HCT116 (cell line): Measurements from ENCODE around the gene TUBA8. TPM values are rescaled to one million over a fixed set of nuclear protein-coding genes. Genes with fewer than 3 reads are reported as not detected.

Experiments
- ATAC-seq: fragments of 200-7000 bp; cut with Tn5 transposase; 2 replicates; pipeline ENCODE4 v1.9.1; 2020; ENCODE audit warnings: mild to moderate bottlenecking, moderate library complexity
- BruUV-seq: library from RNA; stranded (reverse); fragments of 400-500 nt; replicated peaks from 2 replicates; lab custom pipeline; 2021; lab: Mats Ljungman, UMichigan
- CTCF ChIA-PET: fragments of 300-600 bp; sonication (Branson Sonifier 250); formaldehyde crosslinking; loops from one replicate; lab custom pipeline; 2021; ENCODE audit warnings: antibody characterized with exemption; lab: Charles Lee
- POLR2A ChIA-PET: fragments of 300-600, 350-600 bp; sonication (Branson Sonifier 250); formaldehyde crosslinking; loops from one replicate; lab custom pipeline; 2021; ENCODE audit warnings: antibody characterized with exemption; lab: Charles Lee
- RAD21 ChIA-PET, 2 experiments: fragments of 300-600 bp; sonication (Branson Sonifier 250); formaldehyde crosslinking; loops; one replicate each; lab custom pipeline; 2023; ENCODE audit warnings: low total read pairs in 2 of 2; ENCODE audit not compliant: uncharacterized antibody in 2 of 2, unreplicated experiment in 2 of 2, low non-redundant PET in 1 of 2; lab: Charles Lee
- DNase-seq: peaks from one replicate; pipeline ENCODE4 v3.0.0-alpha.2; 2010; ENCODE audit warnings: low read depth, low spot score
- H2AFZ ChIP-seq: fragments of 200-600 bp; shearing (Covaris generic), sonication (generic); 2 replicates; pipeline ENCODE4 v1.6.1; 2017; ENCODE audit warnings: low read depth, mixed run types, mixed read lengths, antibody characterized with exemption, low read length; ENCODE audit not compliant: poor library complexity, severe bottlenecking
- H3K27ac ChIP-seq: 2 replicates; pipeline ENCODE4 v1.5.1; 2012; ENCODE audit warnings: low read depth, low read length
- H3K27me3 ChIP-seq: fragments of 200-600 bp; sonication (generic); 2 replicates; pipeline ENCODE4 v1.6.1; 2016; ENCODE audit warnings: mixed run types, low read length, mixed read lengths; ENCODE audit not compliant: insufficient read depth
- H3K36me3 ChIP-seq, 2 experiments: fragments of 200-500 bp in 1 of 2; fragments of 200-600 bp in 1 of 2; sonication (Bioruptor generic) in 1 of 2; sonication (generic) in 1 of 2; 2 replicates each; pipeline versions ENCODE4 v1.5.1 to v1.6.1; 2014 to 2016; ENCODE audit warnings: low read length in 2 of 2, inconsistent platforms in 1 of 2, mixed read lengths in 1 of 2, mixed run types in 1 of 2; ENCODE audit not compliant: insufficient read depth in 2 of 2, control insufficient read depth in 1 of 2
- H3K4me1 ChIP-seq, 2 experiments: fragments of 200-600 bp in 1 of 2; sonication (generic) in 1 of 2; 2 replicates each; pipeline versions ENCODE4 v1.5.1 to v1.6.1; 2012 to 2017; ENCODE audit warnings: low read length in 2 of 2, inconsistent platforms in 1 of 2, mild to moderate bottlenecking in 1 of 2, mixed read lengths in 1 of 2, mixed run types in 1 of 2, moderate library complexity in 1 of 2; ENCODE audit not compliant: insufficient read depth in 2 of 2, control insufficient read depth in 1 of 2
- H3K4me2 ChIP-seq: fragments of 200-600 bp; sonication (generic); 2 replicates; pipeline ENCODE4 v1.6.1; 2017; ENCODE audit warnings: mixed run types, low read length, mixed read lengths
- H3K4me3 ChIP-seq, 2 experiments: fragments of 200-600 bp in 1 of 2; sonication (generic) in 1 of 2; replicated peaks in 1 of 2; 2 replicates each; pipeline ENCODE4 v1.5.1; 2011 to 2016; ENCODE audit warnings: low read length in 2 of 2, control low read depth in 1 of 2, low read depth in 1 of 2, mild to moderate bottlenecking in 1 of 2, mixed read lengths in 1 of 2, mixed run types in 1 of 2
- H3K79me2 ChIP-seq: fragments of 200-600 bp; sonication (generic); 2 replicates; pipeline ENCODE4 v1.6.1; 2017; ENCODE audit warnings: mild to moderate bottlenecking, mixed run types, low read length, moderate library complexity, mixed read lengths; ENCODE audit not compliant: insufficient read depth
- H3K9ac ChIP-seq: fragments of 200-600 bp; sonication (generic); 2 replicates; pipeline ENCODE4 v1.6.1; 2016; ENCODE audit warnings: low read length, mixed read lengths
- H3K9me2 ChIP-seq: fragments of 200-600 bp; sonication (generic), shearing (Covaris generic); 2 replicates; pipeline ENCODE4 v1.6.1; 2017; ENCODE audit warnings: mixed run types, mild to moderate bottlenecking, moderate library complexity; ENCODE audit not compliant: insufficient read depth
- H3K9me3 ChIP-seq, 2 experiments: fragments of 200-500 bp in 1 of 2; fragments of 200-600 bp in 1 of 2; sonication (Bioruptor generic) in 1 of 2; sonication (generic) in 1 of 2; 2 replicates each; pipeline ENCODE4 v1.6.1; 2014 to 2017; ENCODE audit warnings: low read length in 2 of 2, mixed read lengths in 2 of 2, inconsistent platforms in 1 of 2, low read depth in 1 of 2, mild to moderate bottlenecking in 1 of 2, mixed run types in 1 of 2, moderate library complexity in 1 of 2; ENCODE audit not compliant: control insufficient read depth in 1 of 2, insufficient read depth in 1 of 2
- H4K20me1 ChIP-seq: fragments of 200-600 bp; sonication (generic), shearing (Covaris generic); 2 replicates; pipeline ENCODE4 v1.6.1; 2017; ENCODE audit warnings: mixed run types, mild to moderate bottlenecking, moderate library complexity; ENCODE audit not compliant: insufficient read depth
- ATF3 ChIP-seq: IDR thresholded peaks from 2 replicates; pipeline ENCODE4 v1.6.1; 2012
- CEBPB ChIP-seq: IDR thresholded peaks from 2 replicates; pipeline ENCODE4 v1.6.1; 2012; ENCODE audit warnings: low read depth
- CTCF ChIP-seq, 3 experiments: fragments of 200-600 bp in 1 of 3; sonication (generic) in 1 of 3; IDR thresholded peaks in 2 of 3; conservative IDR thresholded peaks in 1 of 3; 2 replicates each; pipeline ENCODE4 v1.5.1; 2012 to 2017; ENCODE audit warnings: low read depth in 2 of 3, low read length in 2 of 3, antibody characterized with exemption in 1 of 3, borderline replicate concordance in 1 of 3, control low read depth in 1 of 3, mild to moderate bottlenecking in 1 of 3, mixed read lengths in 1 of 3, mixed run types in 1 of 3, moderate library complexity in 1 of 3; ENCODE audit not compliant: insufficient read depth in 1 of 3
- EGR1 ChIP-seq: IDR thresholded peaks from 2 replicates; pipeline ENCODE4 v1.6.1; 2012; ENCODE audit warnings: low read depth
- ELF1 ChIP-seq: IDR thresholded peaks from 2 replicates; pipeline ENCODE4 v1.6.1; 2012; ENCODE audit warnings: low read depth, borderline replicate concordance
- EZH2 ChIP-seq: fragments of 200-600 bp; sonication (generic); IDR thresholded peaks from 2 replicates; pipeline ENCODE4 v1.6.1; 2017; ENCODE audit warnings: antibody characterized with exemption, mixed run types
- FOSL1 ChIP-seq: IDR thresholded peaks from 2 replicates; pipeline ENCODE4 v1.6.1; 2012; ENCODE audit warnings: low read depth
- MAX ChIP-seq: IDR thresholded peaks from 2 replicates; pipeline ENCODE4 v1.6.1; 2012
- POLR2AphosphoS5 ChIP-seq: IDR thresholded peaks from 2 replicates; pipeline ENCODE4 v1.6.1; 2011; ENCODE audit warnings: mild to moderate bottlenecking, low read depth, low read length, moderate library complexity
- RAD21 ChIP-seq: IDR thresholded peaks from 2 replicates; pipeline ENCODE4 v1.6.1; 2012; ENCODE audit warnings: low read depth, mild to moderate bottlenecking
- REST ChIP-seq: IDR thresholded peaks from 2 replicates; pipeline ENCODE4 v1.6.1; 2012; ENCODE audit warnings: low read depth
- SIN3A ChIP-seq: IDR thresholded peaks from 2 replicates; pipeline ENCODE4 v1.6.1; 2012; ENCODE audit warnings: low read depth
- SP1 ChIP-seq: IDR thresholded peaks from 2 replicates; pipeline ENCODE4 v1.6.1; 2012; ENCODE audit warnings: low read depth
- SRF ChIP-seq: IDR thresholded peaks from 2 replicates; pipeline ENCODE4 v1.6.1; 2012; ENCODE audit warnings: low read depth
- TCF7L2 ChIP-seq: IDR thresholded peaks from 2 replicates; pipeline ENCODE4 v1.7.0; 2011; ENCODE audit warnings: borderline replicate concordance, inconsistent platforms; ENCODE audit not compliant: insufficient read depth, insufficient read length; ENCODE audit errors: extremely low read depth
- YY1 ChIP-seq: IDR thresholded peaks from 2 replicates; pipeline ENCODE4 v1.6.1; 2011; ENCODE audit warnings: low read length, low read depth, moderate library complexity, mild to moderate bottlenecking; ENCODE audit not compliant: insufficient replicate concordance; ENCODE audit errors: extremely low read depth
- ZFX ChIP-seq: fragments of 450-650 bp; IDR thresholded peaks from 2 replicates; pipeline ENCODE4 v1.6.1; 2017
- ZNF274 ChIP-seq: fragments of 200-500 bp; sonication (Bioruptor generic); IDR thresholded peaks from 2 replicates; pipeline ENCODE4 v1.6.1; 2014; ENCODE audit warnings: mild to moderate bottlenecking, low read depth, low read length, inconsistent platforms
- intact Hi-C: fragments of 100-400 bp; cut with micrococcal nuclease; formaldehyde crosslinking; loops from 2 replicates; pipeline ENCODE4 v1.10.0; 2022
- total RNA-seq: library from RNA; stranded (reverse); gene quantifications from one replicate; pipeline ENCODE4 v1.2.1, GENCODE V29; 2021; ENCODE audit not compliant: unreplicated experiment

The TUBA8 gene
- total RNA-seq, 1 experiment from 2014 or later: 2.3 TPM

GRCh38 chr22:18091916-18092526 is 18.6 kb upstream of the TUBA8 start (continued):
- TF ChIP-seq YY1: no peak
- no peak for TF ChIP-seq EZH2

- no peak overlapping the region for H3K4me3 ChIP-seq
- no peaks in the 10 kb centered on the region for H3K9me3 ChIP-seq
- H3K4me2 ChIP-seq: no peak overlapping the region
- ChIA-PET RAD21 (no interaction called here), CTCF (no interaction called here), POLR2A (no interaction called here)
- no peak overlapping the region for H3K9ac ChIP-seq
- no peaks in the 10 kb centered on the region for H3K9me2 ChIP-seq
- ATAC-seq: no peak
- H3K36me3 ChIP-seq: peaks cover under 1 to 2% of the 10 kb centered on the region in 2 experiments; a peak in 3 of 4 replicates
- no peaks in the 10 kb centered on the region for H3K27me3 ChIP-seq
- BruUV-seq: no TSS peak
- H3K79me2 ChIP-seq: no peaks in the 10 kb centered on the region
- intact Hi-C loops: no loop called here
- no peak overlapping the region for H3K27ac ChIP-seq
- no peaks in the 10 kb centered on the region for H4K20me1 ChIP-seq
- H3K4me1 ChIP-seq: peaks cover 0 to 6% of the 10 kb centered on the region in 2 experiments; a peak in 1 of 4 replicates
- DNase-seq: no peak
- TF ChIP-seq EGR1 (no peak), ATF3 (no peak), TCF7L2 (no peak), SIN3A (no peak), YY1 (no peak), ZFX (no peak), SP1 (no peak), RAD21 (no peak), MAX (no peak), FOSL1 (no peak), CEBPB (no peak), SRF (no peak), ZNF274 (no peak), REST (no peak), CTCF (IDR thresholded peaks at IDR 0.05 in 2 of 3, conservative IDR thresholded peaks at IDR 0.05 in 1 of 3; ENCODE audit: borderline replicate concordance in 1 of 3, insufficient read depth in 1 of 3, low read depth in 2 of 3, low read length in 2 of 3) (no peak), POLR2AphosphoS5 (no peak), ELF1 (no peak), EZH2 (no peak)
- no peak overlapping the region for H2AFZ ChIP-seq
Observed at GRCh38 chr22:18093661-18094060, 16.9 kb upstream of the TUBA8 start.
